HG02571 (cell line): ENCODE results near the gene ACD.

ENCODE experiments used
- ATAC-seq: cut with Tn5 transposase; IDR thresholded peaks from one replicate; pipeline ENCODE4 v1.9.1; 2021; ENCODE audit warnings: mild to moderate bottlenecking, moderate library complexity; ENCODE audit not compliant: unreplicated experiment

Gene ACD

GRCh38 chr16:67676516-67676915, 16.5 kb upstream of the ACD start:
- no peak for ATAC-seq

- ATAC-seq, result no peak
Measured at GRCh38 chr16:67675999-67676398, 15.9 kb upstream of the ACD start.

GRCh38 chr16:67675579-67675935, 15.5 kb upstream of the ACD start:
- no peak for ATAC-seq

- no peak for ATAC-seq
Measured at GRCh38 chr16:67674851-67675578, 15.0 kb upstream of the ACD start.

GRCh38 chr16:67673712-67674580, 13.9 kb upstream of the ACD start:
- no peak for ATAC-seq

- no peak for ATAC-seq
Measured at GRCh38 chr16:67672739-67673662, 12.9 kb upstream of the ACD start.

- ATAC-seq, result no peak
Measured at GRCh38 chr16:67672306-67672705, 12.2 kb upstream of the ACD start.

GRCh38 chr16:67669499-67670101, 9.5 kb upstream of the ACD start:
- no peak for ATAC-seq

- ATAC-seq, result no peak
Measured at GRCh38 chr16:67668495-67669157, 8.6 kb upstream of the ACD start.

- peak; percentile 68 for ATAC-seq
Measured at GRCh38 chr16:67667817-67668494, 7.9 kb upstream of the ACD start.

GRCh38 chr16:67667453-67667816, 7.4 kb upstream of the ACD start:
- ATAC-seq, result no peak

- peak; percentile 57 for ATAC-seq
Measured at GRCh38 chr16:67666559-67667452, 6.7 kb upstream of the ACD start, which contains the start of the genes C16orf86 and ENKD1. Gene C16orf86 (plus strand): TSS chr16:67666814. CDS start chr16:67666971, 157 bp downstream. Gene ENKD1 (minus strand): TSS chr16:67666750. CDS start chr16:67666442, 308 bp downstream.

- ATAC-seq, result no peak
Measured at GRCh38 chr16:67666032-67666551, 6.0 kb upstream of the ACD start.

- no peak for ATAC-seq
Measured at GRCh38 chr16:67665598-67665997, 5.5 kb upstream of the ACD start.

- no peak for ATAC-seq
Measured at GRCh38 chr16:67664871-67665270, 4.8 kb upstream of the ACD start.

- no peak for ATAC-seq
Measured at GRCh38 chr16:67664258-67664657, 4.2 kb upstream of the ACD start.

GRCh38 chr16:67663877-67664222, 3.8 kb upstream of the ACD start:
- no peak for ATAC-seq

- ATAC-seq, result no peak
Measured at GRCh38 chr16:67663151-67663876, 3.3 kb upstream of the ACD start.
